Endodermal cell (in vitro differentiated cells): ENCODE data around the gene ABCD3. TPM values are rescaled to one million over a fixed set of nuclear protein-coding genes. Genes with fewer than 3 reads are reported as not detected.

Experiments used
- DNase-seq: peaks from one replicate; pipeline ENCODE4 v3.0.0-alpha.2; 2017
- H3K27ac ChIP-seq: 2 replicates; pipeline ENCODE4 v1.5.1; 2013; ENCODE audit warnings: mild to moderate bottlenecking, low read depth, low read length, moderate library complexity
- H3K27me3 ChIP-seq: 2 replicates; pipeline ENCODE4 v1.6.1; 2013; ENCODE audit warnings: mild to moderate bottlenecking, low read length, moderate library complexity; ENCODE audit not compliant: insufficient read depth, control insufficient read depth, poor library complexity, severe bottlenecking
- H3K36me3 ChIP-seq: 2 replicates; pipeline ENCODE4 v1.7.0; 2013; ENCODE audit warnings: mild to moderate bottlenecking, low read length, moderate library complexity; ENCODE audit not compliant: control insufficient read depth, insufficient read depth
- H3K4me1 ChIP-seq: one replicate; pipeline ENCODE4 v1.7.0; 2013; ENCODE audit warnings: low read length; ENCODE audit not compliant: control insufficient read depth, insufficient read depth
- H3K4me3 ChIP-seq: 2 replicates; pipeline ENCODE4 v1.5.1; 2013; ENCODE audit warnings: mild to moderate bottlenecking, low read length, moderate library complexity
- H3K9ac ChIP-seq: 2 replicates; pipeline ENCODE4 v1.6.1; 2013; ENCODE audit warnings: mild to moderate bottlenecking, low read length, moderate library complexity; ENCODE audit not compliant: poor library complexity, severe bottlenecking; ENCODE audit errors: extremely low read depth
- H3K9me3 ChIP-seq: 2 replicates; pipeline ENCODE4 v1.6.1; 2013; ENCODE audit warnings: mild to moderate bottlenecking, low read length, moderate library complexity; ENCODE audit not compliant: control insufficient read depth
- H3K27ac Mint-ChIP-seq: 2 replicates; pipeline ENCODE4 v1.8.0; 2020; ENCODE audit warnings: mixed read lengths
- H3K27me3 Mint-ChIP-seq: 2 replicates; pipeline ENCODE4 v1.8.0; 2021; ENCODE audit warnings: mild to moderate bottlenecking, mixed read lengths; ENCODE audit not compliant: insufficient read depth
- H3K36me3 Mint-ChIP-seq: 2 replicates; pipeline ENCODE4 v1.8.0; 2020; ENCODE audit warnings: low read depth, mixed read lengths
- H3K4me1 Mint-ChIP-seq: 2 replicates; pipeline ENCODE4 v1.8.0; 2020; ENCODE audit warnings: mixed read lengths
- H3K4me3 Mint-ChIP-seq: 2 replicates; pipeline ENCODE4 v1.8.0; 2020; ENCODE audit warnings: mild to moderate bottlenecking, moderate library complexity, mixed read lengths
- H3K9me3 Mint-ChIP-seq: 2 replicates; pipeline ENCODE4 v1.8.0; 2020; ENCODE audit warnings: mild to moderate bottlenecking, mixed read lengths
- WGBS, 2 experiments: methylation state at CpG; one replicate each; pipeline versions ENCODE4 v1.1.5 to v1.1.7; 2013; ENCODE audit warnings: missing lambda C conversion rate in 2 of 2, mixed read lengths in 1 of 2; ENCODE audit not compliant: insufficient coverage in 1 of 2, insufficient read length in 1 of 2; 5-methylcytosine and 5-hydroxymethylcytosine counted together
- total RNA-seq, 2 donors: library from RNA; stranded (reverse); fragmentation: NEBNext Ultra II Directional in 1 of 2; extraction: Animal tissue kit (Norgen Biotek cat#: 25700) in 1 of 2; gene quantifications; 2 replicates in 1 of 2; 3 replicates in 1 of 2; pipeline ENCODE4 v1.2.1, GENCODE V29; 2021
- TF ChIP-seq, protein P1 (sequence below): fragments of 200-600 bp; sonication (generic); conservative IDR thresholded peaks from 2 replicates; pipeline ENCODE4 v1.5.0; 2021; ENCODE audit warnings: antibody characterized with exemption, mild to moderate bottlenecking

Gene ABCD3
- total RNA-seq, 2 donors from 2014 or later = 28.1 to 33.3 TPM

DNA sequence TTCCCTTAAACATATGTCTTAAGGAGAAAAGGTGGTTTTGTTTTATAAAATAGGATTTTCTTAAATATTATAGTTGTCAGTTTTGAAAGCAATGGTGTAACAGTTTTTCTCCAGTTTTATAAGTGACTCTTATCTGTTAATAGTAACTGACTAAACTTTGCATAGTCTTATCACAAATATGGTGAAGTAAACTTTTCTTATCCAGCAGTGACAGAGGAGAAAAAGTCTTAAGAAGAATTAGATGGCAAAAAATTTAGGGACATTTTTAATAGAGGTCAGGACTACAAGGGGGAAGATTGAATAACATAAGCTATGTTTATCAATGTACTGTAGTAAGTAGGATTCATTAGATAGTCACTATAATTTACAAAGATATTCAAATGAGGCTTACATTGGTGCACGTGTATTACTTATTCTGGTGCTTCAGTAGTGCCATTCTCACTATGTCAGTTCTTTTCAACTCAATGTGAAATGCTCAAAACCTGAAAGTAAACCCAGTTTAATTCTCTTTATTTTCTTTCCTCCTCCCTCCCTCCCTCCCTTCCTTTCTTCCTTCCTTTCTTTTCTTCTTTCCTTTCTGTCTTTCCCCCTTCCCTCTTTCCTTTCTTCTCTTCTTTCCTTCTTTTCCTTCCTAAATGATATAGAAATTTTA is 97.2 kb downstream of the ABCD3 start:
- Histone ChIP-seq H3K27me3 (no peaks in the 10 kb centered on the region), H3K4me3 (no peak overlapping the region), H3K4me1 (no peaks in the 10 kb centered on the region), H3K9ac (no peak overlapping the region), H3K9me3 (no peaks in the 10 kb centered on the region), H3K27ac (no peak overlapping the region), H3K36me3 (peaks cover 4% of the 10 kb centered on the region)
- Mint-ChIP-seq H3K36me3 (peaks cover 5% of the 10 kb centered on the region), H3K4me3 (no peak overlapping the region), H3K27ac (no peak overlapping the region), H3K9me3 (peaks cover 2% of the 10 kb centered on the region), H3K4me1 (peaks cover 8% of the 10 kb centered on the region), H3K27me3 (no peaks in the 10 kb centered on the region)
- 89 to 94% methylated on average over 1 of the region's 1 CpG for WGBS, 2 experiments
- no peak for DNase-seq
- TF ChIP-seq, protein P1, sequence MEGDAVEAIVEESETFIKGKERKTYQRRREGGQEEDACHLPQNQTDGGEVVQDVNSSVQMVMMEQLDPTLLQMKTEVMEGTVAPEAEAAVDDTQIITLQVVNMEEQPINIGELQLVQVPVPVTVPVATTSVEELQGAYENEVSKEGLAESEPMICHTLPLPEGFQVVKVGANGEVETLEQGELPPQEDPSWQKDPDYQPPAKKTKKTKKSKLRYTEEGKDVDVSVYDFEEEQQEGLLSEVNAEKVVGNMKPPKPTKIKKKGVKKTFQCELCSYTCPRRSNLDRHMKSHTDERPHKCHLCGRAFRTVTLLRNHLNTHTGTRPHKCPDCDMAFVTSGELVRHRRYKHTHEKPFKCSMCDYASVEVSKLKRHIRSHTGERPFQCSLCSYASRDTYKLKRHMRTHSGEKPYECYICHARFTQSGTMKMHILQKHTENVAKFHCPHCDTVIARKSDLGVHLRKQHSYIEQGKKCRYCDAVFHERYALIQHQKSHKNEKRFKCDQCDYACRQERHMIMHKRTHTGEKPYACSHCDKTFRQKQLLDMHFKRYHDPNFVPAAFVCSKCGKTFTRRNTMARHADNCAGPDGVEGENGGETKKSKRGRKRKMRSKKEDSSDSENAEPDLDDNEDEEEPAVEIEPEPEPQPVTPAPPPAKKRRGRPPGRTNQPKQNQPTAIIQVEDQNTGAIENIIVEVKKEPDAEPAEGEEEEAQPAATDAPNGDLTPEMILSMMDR = no peak

DNA sequence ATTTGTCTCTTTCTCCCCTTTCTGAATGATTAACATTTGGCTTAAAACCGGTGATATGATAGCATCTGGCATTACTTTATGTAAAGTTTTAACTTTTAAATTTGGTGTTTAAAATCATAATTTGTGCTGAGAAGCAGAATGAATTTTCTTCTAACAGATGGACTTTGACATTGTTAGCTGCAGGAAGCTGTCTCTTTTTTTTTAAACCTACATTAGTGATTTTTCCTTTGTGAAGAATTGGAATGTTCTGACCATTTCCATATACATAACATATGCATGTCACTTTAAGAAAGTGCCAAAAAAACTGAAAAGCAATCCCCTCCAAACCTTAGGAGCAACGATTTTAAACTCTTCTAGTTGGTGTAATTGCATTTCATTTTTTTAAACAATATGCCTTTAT is 101.2 kb downstream of the ABCD3 start:
- Histone ChIP-seq H3K36me3 (peaks cover 4% of the 10 kb centered on the region), H3K4me3 (no peak overlapping the region), H3K9me3 (no peaks in the 10 kb centered on the region), H3K9ac (no peak overlapping the region), H3K27ac (no peak overlapping the region), H3K27me3 (no peaks in the 10 kb centered on the region), H3K4me1 (no peaks in the 10 kb centered on the region)
- no peaks in the 10 kb centered on the region for H3K36me3 Mint-ChIP-seq
- H3K4me1 Mint-ChIP-seq = peaks cover 6% of the 10 kb centered on the region
- 80% methylated on average over 2 of the region's 2 CpGs; no CpG with 5 or more reads in 1 of the 2 experiments for WGBS, 2 experiments
- H3K27me3 Mint-ChIP-seq = no peaks in the 10 kb centered on the region
- H3K4me3 Mint-ChIP-seq = no peak overlapping the region
- no peaks in the 10 kb centered on the region for H3K9me3 Mint-ChIP-seq
- H3K27ac Mint-ChIP-seq = no peak overlapping the region
- no peak for DNase-seq
- TF ChIP-seq, protein P1 = no peak

DNA sequence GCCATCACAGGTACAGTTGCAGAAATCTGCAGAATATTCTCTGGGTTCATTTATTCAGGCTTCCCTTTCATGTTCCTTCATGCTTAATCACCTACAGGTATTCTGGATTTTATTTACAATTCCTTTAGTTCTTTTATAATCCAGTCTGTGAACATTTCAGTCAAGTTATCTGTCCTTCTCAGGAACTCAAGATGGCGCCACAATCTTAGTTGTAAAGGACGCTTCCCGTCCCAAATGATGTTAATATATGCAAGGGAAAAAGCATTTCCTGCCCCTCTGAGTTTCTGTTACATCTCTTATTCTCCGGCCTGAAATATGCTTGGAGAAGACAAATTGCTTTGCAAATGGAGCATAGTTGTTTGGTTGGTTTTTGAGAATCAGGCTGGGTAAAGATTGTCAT is 104.1 kb downstream of the ABCD3 start:
- H3K27me3 Mint-ChIP-seq = no peaks in the 10 kb centered on the region
- Histone ChIP-seq H3K36me3 (peaks cover 4% of the 10 kb centered on the region), H3K9me3 (no peaks in the 10 kb centered on the region), H3K9ac (no peak overlapping the region), H3K27me3 (no peaks in the 10 kb centered on the region), H3K4me1 (no peaks in the 10 kb centered on the region), H3K27ac (no peak overlapping the region), H3K4me3 (no peak overlapping the region)
- no peaks in the 10 kb centered on the region for H3K9me3 Mint-ChIP-seq
- H3K27ac Mint-ChIP-seq = no peak overlapping the region
- H3K36me3 Mint-ChIP-seq = no peaks in the 10 kb centered on the region
- TF ChIP-seq, protein P1 = peak; percentile 71
- no peak for DNase-seq
- no peak overlapping the region for H3K4me3 Mint-ChIP-seq
- H3K4me1 Mint-ChIP-seq = peaks cover 4% of the 10 kb centered on the region
- WGBS, 2 experiments = 25 to 46% methylated on average over 3 to 4 of the region's 4 CpGs
